DMS 273 treated with DMSO at 0.1 percent for 48 hours (cell line): ENCODE measurements around the gene METTL24.
A peak's percentile ranks its signal among the peaks of the same experiment; 100 is the strongest.
"Not testable (repeated sequence)": the region's sequence is repeated elsewhere in the genome, so short reads cannot be mapped to it uniquely, and the experiment has no call there.

Experiments
- DNase-seq: peaks from one replicate; lab custom pipeline; 2025; lab: John Stamatoyannopoulos, UW

Gene METTL24

GRCh38 chr6:110315207-110315868, 42.8 kb downstream of the METTL24 start:
- DNase-seq, result no peak

GRCh38 chr6:110310861-110311446, 47.2 kb downstream of the METTL24 start:
- no peak for DNase-seq

- not testable (repeated sequence) for DNase-seq
Observed at GRCh38 chr6:110309432-110309831, 48.7 kb downstream of the METTL24 start.

GRCh38 chr6:110307368-110307767, 50.8 kb downstream of the METTL24 start:
- DNase-seq, result no peak

- not testable (repeated sequence) for DNase-seq
Observed at GRCh38 chr6:110305832-110306231, 52.3 kb downstream of the METTL24 start.

GRCh38 chr6:110303692-110304091, 54.5 kb downstream of the METTL24 start:
- not testable (repeated sequence) for DNase-seq

- no peak for DNase-seq
Observed at GRCh38 chr6:110298916-110299315, 59.2 kb downstream of the METTL24 start.

GRCh38 chr6:110298411-110298810, 59.7 kb downstream of the METTL24 start:
- no peak for DNase-seq

- no peak for DNase-seq
Observed at GRCh38 chr6:110296241-110297025, 61.7 kb downstream of the METTL24 start.

GRCh38 chr6:110295451-110296165, 62.5 kb downstream of the METTL24 start:
- no peak for DNase-seq

GRCh38 chr6:110287462-110288341, 70.4 kb downstream of the METTL24 start:
- DNase-seq, result no peak

- no peak for DNase-seq
Observed at GRCh38 chr6:110285306-110286060, 72.7 kb downstream of the METTL24 start.

GRCh38 chr6:110284855-110285254, 73.3 kb downstream of the METTL24 start:
- peak; percentile 11 for DNase-seq

GRCh38 chr6:110283657-110284056, 74.5 kb downstream of the METTL24 start:
- no peak for DNase-seq

GRCh38 chr6:110282412-110282811, 75.7 kb downstream of the METTL24 start:
- no peak for DNase-seq

- no peak for DNase-seq
Observed at GRCh38 chr6:110277100-110277665, 81.0 kb downstream of the METTL24 start.

- DNase-seq, result not testable (repeated sequence)
Observed at GRCh38 chr6:110272781-110273180, 85.4 kb downstream of the METTL24 start.

GRCh38 chr6:110271732-110272022, 86.5 kb downstream of the METTL24 start:
- no peak for DNase-seq

- no peak for DNase-seq
Observed at GRCh38 chr6:110270165-110270564, 88.0 kb downstream of the METTL24 start.

GRCh38 chr6:110269623-110270022, 88.5 kb downstream of the METTL24 start:
- DNase-seq, result no peak

- no peak for DNase-seq
Observed at GRCh38 chr6:110266996-110267395, 91.2 kb downstream of the METTL24 start.
